Activated CD8-positive, alpha-beta memory T cell treated with anti-CD3 and anti-CD28 coated beads, Interleukin-2, amount 50 U/mL, for 4 hours (primary cell): ENCODE data around the gene ARHGEF18.

Source experiments
- DNase-seq: peaks from one replicate; pipeline ENCODE4 v3.0.0-alpha.2; 2020

The ARHGEF18 gene

DNA sequence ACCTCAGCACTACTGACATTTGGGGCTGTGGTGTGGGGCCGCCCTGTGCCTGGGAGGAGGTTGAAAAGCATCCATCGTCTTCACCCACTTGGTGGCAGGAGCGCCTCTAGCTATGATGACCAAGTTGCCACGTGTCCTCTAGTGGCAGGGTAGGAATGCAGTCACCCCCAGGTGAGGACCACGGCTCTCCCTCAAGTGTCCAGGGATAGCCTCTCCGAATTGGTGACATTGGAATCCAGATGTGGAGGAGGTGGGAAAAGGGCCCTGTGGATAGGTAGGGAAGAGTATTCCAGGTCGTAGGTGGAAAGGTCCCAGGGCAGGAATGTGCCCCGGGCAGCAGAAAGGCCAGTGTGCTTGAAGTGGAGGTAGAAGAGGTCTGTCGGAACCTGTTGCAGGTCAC, 37.6 kb downstream of the ARHGEF18 start:
- DNase-seq, result no peak

GRCh38 chr19:7386769-7387168, 38.0 kb downstream of the ARHGEF18 start:
- DNase-seq, result no peak

GRCh38 chr19:7391218-7391670, 42.5 kb downstream of the ARHGEF18 start:
- no peak for DNase-seq

GRCh38 chr19:7393459-7393858, 44.7 kb downstream of the ARHGEF18 start:
- no peak for DNase-seq

- no peak for DNase-seq
These were observed 45.4 kb downstream of the ARHGEF18 start for GRCh38 chr19:7393939-7394730.

- peak; percentile 89 for DNase-seq
These were observed 46.1 kb downstream of the ARHGEF18 start for GRCh38 chr19:7394731-7395359.

DNA sequence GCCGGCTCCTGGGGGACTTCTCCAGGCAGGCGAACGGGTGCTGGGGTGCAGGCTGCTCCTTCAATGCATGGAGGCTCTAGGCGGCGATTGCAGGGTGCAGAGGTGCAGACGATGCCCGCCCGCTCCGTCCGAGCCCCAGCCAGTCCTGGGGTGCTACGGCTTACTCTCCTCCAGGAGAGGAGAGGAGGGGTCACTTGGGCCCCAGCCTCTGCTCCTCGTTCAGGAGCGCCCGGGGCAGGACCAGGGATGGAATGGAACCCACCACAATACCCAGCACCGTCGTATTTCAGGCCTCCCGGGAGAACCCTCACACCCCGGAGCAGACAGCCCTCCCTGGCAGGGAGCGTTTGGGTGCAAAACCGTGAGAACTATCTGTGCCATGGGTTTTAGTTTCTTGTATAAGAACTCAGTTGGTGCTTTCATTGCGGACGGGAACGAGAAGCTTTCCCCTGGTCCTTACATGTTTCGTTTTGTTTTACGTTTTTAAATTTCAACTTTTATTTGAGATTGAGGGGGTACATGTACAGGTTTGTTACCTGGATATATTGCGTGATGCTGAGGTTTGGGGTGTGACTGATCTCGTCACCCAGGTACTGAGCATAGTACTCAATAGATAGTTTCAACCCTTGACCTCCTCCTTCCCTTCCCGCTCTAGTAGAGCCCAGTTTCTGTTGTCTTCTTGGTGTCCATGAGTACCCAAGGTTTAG, 46.8 kb downstream of the ARHGEF18 start:
- no peak for DNase-seq

DNA sequence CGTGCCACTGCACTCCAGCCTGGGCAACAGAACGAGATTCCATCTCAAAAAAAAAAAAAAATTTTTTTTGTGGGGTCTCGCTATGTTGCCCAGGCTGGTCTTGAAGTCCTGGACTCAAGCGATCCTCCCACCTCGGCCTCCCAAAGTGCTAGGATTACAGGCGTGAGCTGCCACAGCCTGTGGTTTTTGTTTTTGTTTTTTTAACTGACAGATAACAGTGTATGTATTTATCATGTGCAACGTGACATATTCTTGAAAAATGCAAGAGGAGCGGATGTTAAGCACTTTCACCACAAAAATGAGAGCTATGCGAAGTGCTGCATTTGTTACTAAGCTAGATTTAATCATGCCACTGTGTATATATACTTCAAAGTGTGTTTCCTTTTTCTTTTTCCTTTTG, 49.0 kb downstream of the ARHGEF18 start:
- no peak for DNase-seq
